ENCODE data around the gene IMPG1. TPM values are rescaled to one million over a fixed set of nuclear protein-coding genes. Genes with fewer than 3 reads are reported as not detected.

Gene IMPG1
- total and polyA plus RNA-seq, 2 of the 13 experiments (the other 11 are each of a cell fraction or from before 2014, with no cell fraction given), result not detected

- TF ChIP-seq ZFP90 (CRISPR knock-in tag; IDR thresholded peaks at IDR 0.05; ENCODE audit: borderline replicate concordance), result peak; percentile 53; the same call in 1 of the 2 replicates
- 0 out of 2 replicates have a peak, but pooled peaks have one; percentile 45 for TF ChIP-seq KDM4B (CRISPR knock-in tag; IDR thresholded peaks at IDR 0.05)
- no peak for TF ChIP-seq ZNF558 (CRISPR knock-in tag; IDR thresholded peaks at IDR 0.05; ENCODE audit: borderline replicate concordance)
- TF ChIP-seq CTCF (CRISPR knock-in tag; IDR thresholded peaks at IDR 0.05), result peak; percentile 85
- no peak for TF ChIP-seq HNF4A (CRISPR knock-in tag; IDR thresholded peaks at IDR 0.05)
- TF ChIP-seq MAX (IDR thresholded peaks at IDR 0.05), result 0 out of 2 replicates have a peak, but pooled peaks have one; percentile 12
- peak; percentile 69; the same call in 1 of the 2 replicates for TF ChIP-seq TFAP4 (IDR thresholded peaks at IDR 0.05; ENCODE audit: borderline replicate concordance, low read depth)
- TF ChIP-seq HOXA5 (CRISPR knock-in tag; IDR thresholded peaks at IDR 0.05), result 0 out of 2 replicates have a peak, but pooled peaks have one; percentile 39
- TF ChIP-seq MED1 (CRISPR knock-in tag; IDR thresholded peaks at IDR 0.05), result peak; percentile 15; the same call in 1 of the 2 replicates
- TF ChIP-seq CSRNP2 (CRISPR knock-in tag; conservative IDR thresholded peaks at IDR 0.05; ENCODE audit: low read depth), result no peak
Measured at GRCh38 chr6:75934643-75935472, 137.6 kb downstream of the IMPG1 start (continued).
